ENCODE data around the gene LPAR3. TPM values are rescaled to one million over a fixed set of nuclear protein-coding genes. Genes with fewer than 3 reads are reported as not detected.

Gene LPAR3
- total and polyA plus RNA-seq, 2 experiments from 2014 or later = 10.4 to 36.9 TPM

- H3K4me2 ChIP-seq = no peak overlapping the region
These were observed 20.5 kb upstream of the LPAR3 start for GRCh38 chr1:84913555-84913892.

More at GRCh38 chr1:84913555-84913892, 20.5 kb upstream of the LPAR3 start:
- H3K9me2 ChIP-seq (ENCODE audit: insufficient read depth) = no peaks in the 10 kb centered on the region
- Mint-ChIP-seq H3K27ac (no peak overlapping the region), H3K36me3 (ENCODE audit: low read depth) (no peaks in the 10 kb centered on the region), H3K27me3 (ENCODE audit: insufficient read depth, low read depth, poor library complexity) (no peaks in the 10 kb centered on the region), H3K4me1 (no peaks in the 10 kb centered on the region; the same call in 2 of the 3 replicates), H3K9me3 (no peaks in the 10 kb centered on the region; the same call in 2 of the 3 replicates), H3K4me3 (no peak overlapping the region)
- H2AFZ ChIP-seq = no peak overlapping the region
- H3K27me3 ChIP-seq (ENCODE audit: insufficient read depth) = no peaks in the 10 kb centered on the region
- DNase-seq (ENCODE audit: low spot score) = no peak
- no peak overlapping the region for H3K4me3 ChIP-seq
- no peaks in the 10 kb centered on the region; the same call in 1 of the 2 replicates for H3K4me1 ChIP-seq (ENCODE audit: insufficient read depth)
- ATAC-seq = no peak
- no peaks in the 10 kb centered on the region for H3K36me3 ChIP-seq (ENCODE audit: insufficient read depth)
- no peaks in the 10 kb centered on the region for H3K79me2 ChIP-seq (replicated peaks; ENCODE audit: insufficient read depth)
- TF ChIP-seq POLR2AphosphoS5 (IDR thresholded peaks at IDR 0.05; ENCODE audit: low read depth) (no peak), CREB1 (CRISPR knock-in tag; IDR thresholded peaks at IDR 0.05; ENCODE audit: low read depth) (no peak), ZNF114 (CRISPR knock-in tag; IDR thresholded peaks at IDR 0.05) (no peak), ZNF462 (CRISPR knock-in tag; IDR thresholded peaks at IDR 0.05) (no peak), REST (IDR thresholded peaks at IDR 0.05; ENCODE audit: unreplicated experiment) (no peak), EZH2 (IDR thresholded peaks at IDR 0.05; ENCODE audit: low read depth, unreplicated experiment) (no peak), JUNB (IDR thresholded peaks at IDR 0.05; ENCODE audit: unreplicated experiment) (no peak), ZNF331 (CRISPR knock-in tag; IDR thresholded peaks at IDR 0.05; ENCODE audit: low read depth) (no peak), NANOG (IDR thresholded peaks at IDR 0.05; ENCODE audit: borderline replicate concordance) (no peak), STAT1 (IDR thresholded peaks at IDR 0.05; ENCODE audit: unreplicated experiment) (no peak)
- TF ChIP-seq, protein P1, sequence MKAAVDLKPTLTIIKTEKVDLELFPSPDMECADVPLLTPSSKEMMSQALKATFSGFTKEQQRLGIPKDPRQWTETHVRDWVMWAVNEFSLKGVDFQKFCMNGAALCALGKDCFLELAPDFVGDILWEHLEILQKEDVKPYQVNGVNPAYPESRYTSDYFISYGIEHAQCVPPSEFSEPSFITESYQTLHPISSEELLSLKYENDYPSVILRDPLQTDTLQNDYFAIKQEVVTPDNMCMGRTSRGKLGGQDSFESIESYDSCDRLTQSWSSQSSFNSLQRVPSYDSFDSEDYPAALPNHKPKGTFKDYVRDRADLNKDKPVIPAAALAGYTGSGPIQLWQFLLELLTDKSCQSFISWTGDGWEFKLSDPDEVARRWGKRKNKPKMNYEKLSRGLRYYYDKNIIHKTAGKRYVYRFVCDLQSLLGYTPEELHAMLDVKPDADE (IDR thresholded peaks at IDR 0.05) = no peak
- TF ChIP-seq, protein P2, sequence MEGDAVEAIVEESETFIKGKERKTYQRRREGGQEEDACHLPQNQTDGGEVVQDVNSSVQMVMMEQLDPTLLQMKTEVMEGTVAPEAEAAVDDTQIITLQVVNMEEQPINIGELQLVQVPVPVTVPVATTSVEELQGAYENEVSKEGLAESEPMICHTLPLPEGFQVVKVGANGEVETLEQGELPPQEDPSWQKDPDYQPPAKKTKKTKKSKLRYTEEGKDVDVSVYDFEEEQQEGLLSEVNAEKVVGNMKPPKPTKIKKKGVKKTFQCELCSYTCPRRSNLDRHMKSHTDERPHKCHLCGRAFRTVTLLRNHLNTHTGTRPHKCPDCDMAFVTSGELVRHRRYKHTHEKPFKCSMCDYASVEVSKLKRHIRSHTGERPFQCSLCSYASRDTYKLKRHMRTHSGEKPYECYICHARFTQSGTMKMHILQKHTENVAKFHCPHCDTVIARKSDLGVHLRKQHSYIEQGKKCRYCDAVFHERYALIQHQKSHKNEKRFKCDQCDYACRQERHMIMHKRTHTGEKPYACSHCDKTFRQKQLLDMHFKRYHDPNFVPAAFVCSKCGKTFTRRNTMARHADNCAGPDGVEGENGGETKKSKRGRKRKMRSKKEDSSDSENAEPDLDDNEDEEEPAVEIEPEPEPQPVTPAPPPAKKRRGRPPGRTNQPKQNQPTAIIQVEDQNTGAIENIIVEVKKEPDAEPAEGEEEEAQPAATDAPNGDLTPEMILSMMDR (conservative IDR thresholded peaks at IDR 0.05; ENCODE audit: low read depth in 2 of 2) = no peak
- H4K20me1 ChIP-seq (replicated peaks; ENCODE audit: insufficient read depth) = no peaks in the 10 kb centered on the region
- H3K27ac ChIP-seq (ENCODE audit: low read depth) = no peak overlapping the region
- no peaks in the 10 kb centered on the region for H3F3A ChIP-seq (replicated peaks; ENCODE audit: low read depth)

Data from GM23338 (cell line).